Measurements from ENCODE around the gene AOPEP.

AOPEP gene

GRCh38 chr9:94791435-94791834 lies 64.9 kb downstream of the AOPEP start:
- H3K9me3 ChIP-seq (ENCODE audit: control insufficient read depth, insufficient read depth, low read length), result no peaks in the 10 kb centered on the region
- TF ChIP-seq EZH2phosphoT487 (IDR thresholded peaks at IDR 0.05; ENCODE audit: borderline replicate concordance, low read length) (no peak), CTCF (IDR thresholded peaks at IDR 0.05; ENCODE audit: low read depth, low read length, poor library complexity, severe bottlenecking) (no peak)
- H3K27ac ChIP-seq (ENCODE audit: low read depth, low read length), result no peak overlapping the region
- no peaks in the 10 kb centered on the region for H3F3A ChIP-seq (ENCODE audit: control insufficient read depth, insufficient read depth)
- H3K79me2 ChIP-seq (ENCODE audit: control insufficient read depth, low read length), result no peaks in the 10 kb centered on the region
- no peak overlapping the region for H3K4me3 ChIP-seq (ENCODE audit: low read length)
- no peaks in the 10 kb centered on the region for H3K27me3 ChIP-seq (ENCODE audit: control insufficient read depth, low read length)
- no peaks in the 10 kb centered on the region for H3K9me2 ChIP-seq (replicated peaks; ENCODE audit: control insufficient read depth, low read length)
- peaks cover 3% of the 10 kb centered on the region; the same call in 1 of the 2 replicates for H3K36me3 ChIP-seq (ENCODE audit: control insufficient read depth, low read length)
- H3K4me1 ChIP-seq (ENCODE audit: control insufficient read depth, low read length), result no peaks in the 10 kb centered on the region
- no peaks in the 10 kb centered on the region for H4K20me1 ChIP-seq (ENCODE audit: control insufficient read depth, insufficient read depth, low read depth, low read length)
- no peak overlapping the region for H3K4me2 ChIP-seq (ENCODE audit: low read length)

GRCh38 chr9:94792511-94792910 lies 66.0 kb downstream of the AOPEP start:
- H3K4me2 ChIP-seq (ENCODE audit: low read length), result no peak overlapping the region
- no peak overlapping the region for H3K27ac ChIP-seq (ENCODE audit: low read depth, low read length)

GRCh38 chr9:94794476-94795167 lies 68.1 kb downstream of the AOPEP start:
- Histone ChIP-seq H3K4me3 (ENCODE audit: low read length) (no peak overlapping the region), H3K4me2 (ENCODE audit: low read length) (no peak overlapping the region), H3K36me3 (ENCODE audit: control insufficient read depth, low read length) (peaks cover 3% of the 10 kb centered on the region; the same call in 1 of the 2 replicates), H4K20me1 (ENCODE audit: control insufficient read depth, insufficient read depth, low read depth, low read length) (no peaks in the 10 kb centered on the region), H3K9me2 (replicated peaks; ENCODE audit: control insufficient read depth, low read length) (no peaks in the 10 kb centered on the region), H3K4me1 (ENCODE audit: control insufficient read depth, low read length) (no peaks in the 10 kb centered on the region), H3K27ac (ENCODE audit: low read depth, low read length) (no peak overlapping the region), H3K27me3 (ENCODE audit: control insufficient read depth, low read length) (no peaks in the 10 kb centered on the region), H3F3A (ENCODE audit: control insufficient read depth, insufficient read depth) (no peaks in the 10 kb centered on the region), H3K79me2 (ENCODE audit: control insufficient read depth, low read length) (no peaks in the 10 kb centered on the region), H3K9me3 (ENCODE audit: control insufficient read depth, insufficient read depth, low read length) (no peaks in the 10 kb centered on the region)
- TF ChIP-seq CTCF (IDR thresholded peaks at IDR 0.05; ENCODE audit: low read depth, low read length, poor library complexity, severe bottlenecking) (no peak), EZH2phosphoT487 (IDR thresholded peaks at IDR 0.05; ENCODE audit: borderline replicate concordance, low read length) (no peak)

More at GRCh38 chr9:94792511-94792910, 66.0 kb downstream of the AOPEP start:
- no peaks in the 10 kb centered on the region for H3K27me3 ChIP-seq (ENCODE audit: control insufficient read depth, low read length)
- H3K9me3 ChIP-seq (ENCODE audit: control insufficient read depth, insufficient read depth, low read length), result no peaks in the 10 kb centered on the region
- H3K4me3 ChIP-seq (ENCODE audit: low read length), result no peak overlapping the region
- H3K9me2 ChIP-seq (replicated peaks; ENCODE audit: control insufficient read depth, low read length), result no peaks in the 10 kb centered on the region
- no peaks in the 10 kb centered on the region for H3F3A ChIP-seq (ENCODE audit: control insufficient read depth, insufficient read depth)
- H3K79me2 ChIP-seq (ENCODE audit: control insufficient read depth, low read length), result no peaks in the 10 kb centered on the region
- no peak for TF ChIP-seq EZH2phosphoT487 (IDR thresholded peaks at IDR 0.05; ENCODE audit: borderline replicate concordance, low read length)
- TF ChIP-seq CTCF (IDR thresholded peaks at IDR 0.05; ENCODE audit: low read depth, low read length, poor library complexity, severe bottlenecking), result no peak
- H4K20me1 ChIP-seq (ENCODE audit: control insufficient read depth, insufficient read depth, low read depth, low read length), result no peaks in the 10 kb centered on the region
- no peaks in the 10 kb centered on the region for H3K4me1 ChIP-seq (ENCODE audit: control insufficient read depth, low read length)
- H3K36me3 ChIP-seq (ENCODE audit: control insufficient read depth, low read length), result peaks cover 3% of the 10 kb centered on the region; the same call in 1 of the 2 replicates

All from DOHH2 (cell line).